Inflammatory macrophage treated with lipopolysaccharide for 4 hours (primary cell): ENCODE data around the gene PPARG.
"Not testable (repeated sequence)": the region's sequence is repeated elsewhere in the genome, so short reads cannot be mapped to it uniquely, and the experiment has no call there.

Source experiments
- DNase-seq: peaks from one replicate; pipeline ENCODE4 v3.0.0-alpha.2; 2020

PPARG gene

DNA sequence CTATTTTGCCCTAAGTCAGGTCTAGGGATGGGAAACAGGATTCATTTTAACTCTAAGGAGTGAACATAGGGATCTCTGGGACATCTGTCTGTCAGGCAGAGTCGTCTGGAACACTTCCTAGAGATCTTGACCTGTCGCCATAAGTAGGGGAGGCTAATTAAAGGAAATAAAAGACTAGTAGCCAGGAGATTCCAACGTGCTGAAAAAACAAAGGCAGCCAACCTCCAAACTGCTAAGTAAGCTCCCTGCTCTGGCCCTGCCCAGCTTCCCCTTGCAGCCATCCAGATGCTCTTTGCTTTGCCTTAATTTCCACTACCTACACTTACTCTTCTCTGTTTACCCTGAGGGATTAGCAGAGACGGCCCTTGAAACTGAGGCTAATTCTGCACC is 177.0 kb downstream of the PPARG start:
- no peak for DNase-seq

DNA sequence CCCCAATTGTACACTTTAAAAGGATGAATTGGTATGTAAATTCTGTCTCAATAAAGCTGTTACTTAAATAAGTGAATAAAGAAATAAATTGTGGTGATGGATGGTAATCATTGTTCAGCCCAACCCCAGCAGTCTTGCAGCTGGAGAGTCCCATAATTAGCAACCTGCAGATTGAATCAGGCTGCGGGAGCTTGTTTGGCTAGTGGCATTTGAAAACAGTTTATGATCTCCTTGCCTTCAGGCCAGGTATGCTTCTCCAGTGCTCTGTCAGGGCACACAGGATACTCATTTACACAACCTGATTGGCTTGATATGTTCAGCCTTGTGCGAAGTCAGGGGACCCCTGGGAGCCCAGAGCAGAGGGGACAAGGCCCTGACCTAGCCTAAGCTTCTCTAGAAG is 178.9 kb downstream of the PPARG start:
- DNase-seq = no peak

DNA sequence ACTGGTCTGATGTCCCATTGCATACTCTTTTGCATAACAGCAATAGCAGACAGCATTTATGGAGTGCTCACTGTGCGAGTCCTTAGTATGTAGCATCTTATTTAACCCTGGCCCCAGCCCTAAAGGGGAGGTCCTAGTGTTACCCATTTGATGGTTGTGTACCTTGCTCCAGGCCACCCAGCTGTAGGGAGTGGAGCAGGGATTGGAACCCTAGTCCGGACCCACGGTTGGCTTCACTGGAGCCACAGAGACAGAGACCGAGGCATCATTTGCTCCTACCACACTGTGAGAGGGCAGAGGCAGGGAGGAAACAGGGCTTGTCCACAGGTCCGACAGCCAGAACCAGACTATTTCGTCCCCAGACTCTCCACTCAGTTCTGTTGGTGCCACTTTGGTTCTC is 179.4 kb downstream of the PPARG start:
- DNase-seq = no peak

DNA sequence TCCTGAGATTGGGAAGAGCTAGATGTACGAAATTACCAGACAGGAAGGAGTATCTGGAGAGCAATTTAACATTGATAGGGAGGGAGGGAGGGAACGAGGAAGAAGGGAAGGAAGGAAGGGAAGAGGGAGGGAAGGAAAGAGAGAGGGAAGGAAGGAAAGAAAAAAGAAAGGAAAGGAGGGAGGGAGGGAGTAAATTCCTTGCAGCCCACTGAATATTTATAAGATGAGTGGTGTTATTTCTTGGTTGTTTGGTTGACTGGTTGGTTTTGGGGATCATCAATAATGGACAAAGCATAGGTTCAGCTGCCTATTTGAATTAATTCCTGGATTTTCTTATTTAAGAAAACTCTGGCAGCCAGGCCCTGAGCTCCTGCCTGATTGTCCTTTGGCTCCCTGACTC is 179.9 kb downstream of the PPARG start:
- no peak for DNase-seq

DNA sequence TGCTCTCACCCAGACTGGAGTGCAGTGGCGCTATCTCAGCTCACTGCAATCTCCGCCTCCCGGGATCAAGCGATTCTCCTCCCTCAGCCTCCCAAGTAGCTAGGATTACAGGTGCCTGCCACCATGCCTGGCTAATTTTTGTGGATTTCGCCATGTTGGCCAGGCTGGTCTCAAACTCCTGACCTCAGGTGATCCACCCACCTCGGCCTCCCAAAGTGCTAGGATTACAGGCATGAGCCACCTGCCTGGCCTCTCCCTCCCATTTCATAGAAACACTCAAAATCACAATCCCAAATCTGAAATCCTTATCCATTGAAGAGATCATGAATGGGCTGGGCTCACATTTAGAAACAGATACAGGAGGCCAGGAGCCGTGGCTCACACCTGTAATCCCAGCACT is 180.4 kb downstream of the PPARG start:
- DNase-seq = not testable (repeated sequence)

DNA sequence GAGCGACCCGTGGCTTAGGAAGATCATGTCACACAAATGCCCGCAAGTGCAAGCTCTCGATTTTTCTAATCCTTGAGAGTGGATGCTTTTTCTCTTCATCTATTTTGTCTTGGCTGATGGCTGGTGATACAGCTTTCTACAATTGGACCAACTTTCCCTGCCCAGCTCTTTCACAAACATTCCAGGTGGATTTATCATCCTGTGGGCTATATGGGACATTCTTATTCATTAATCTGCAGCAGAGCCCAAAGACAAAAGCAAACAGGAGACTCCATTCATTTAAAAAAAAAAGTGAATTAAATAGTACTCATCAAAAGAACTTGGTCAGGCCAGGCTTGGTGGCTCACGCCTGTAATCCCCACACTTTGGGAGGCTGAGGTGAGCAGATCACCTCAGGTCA is 181.2 kb downstream of the PPARG start:
- no peak for DNase-seq

- no peak for DNase-seq
These were observed 181.8 kb downstream of the PPARG start for GRCh38 chr3:12470680-12471079.

DNA sequence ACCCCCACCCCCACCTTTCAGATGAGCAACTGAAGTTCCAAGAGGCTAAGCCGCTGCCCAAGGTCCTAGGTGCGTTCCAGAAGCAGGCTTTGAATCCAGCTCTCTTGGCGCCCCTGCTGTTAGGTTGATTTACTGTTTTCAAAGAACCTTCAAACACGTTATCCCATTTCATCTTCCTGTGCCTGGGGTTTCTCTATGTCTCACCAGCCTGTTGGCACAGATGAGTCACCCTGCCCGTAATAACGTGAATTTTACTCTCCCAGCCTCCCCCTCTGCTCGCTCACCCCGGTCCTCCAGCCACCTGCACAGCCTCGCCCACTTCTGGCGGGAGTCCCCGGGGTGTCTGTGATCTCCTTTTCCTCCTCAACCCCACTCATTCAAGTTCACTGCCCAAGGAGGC is 182.4 kb downstream of the PPARG start:
- no peak for DNase-seq

DNA sequence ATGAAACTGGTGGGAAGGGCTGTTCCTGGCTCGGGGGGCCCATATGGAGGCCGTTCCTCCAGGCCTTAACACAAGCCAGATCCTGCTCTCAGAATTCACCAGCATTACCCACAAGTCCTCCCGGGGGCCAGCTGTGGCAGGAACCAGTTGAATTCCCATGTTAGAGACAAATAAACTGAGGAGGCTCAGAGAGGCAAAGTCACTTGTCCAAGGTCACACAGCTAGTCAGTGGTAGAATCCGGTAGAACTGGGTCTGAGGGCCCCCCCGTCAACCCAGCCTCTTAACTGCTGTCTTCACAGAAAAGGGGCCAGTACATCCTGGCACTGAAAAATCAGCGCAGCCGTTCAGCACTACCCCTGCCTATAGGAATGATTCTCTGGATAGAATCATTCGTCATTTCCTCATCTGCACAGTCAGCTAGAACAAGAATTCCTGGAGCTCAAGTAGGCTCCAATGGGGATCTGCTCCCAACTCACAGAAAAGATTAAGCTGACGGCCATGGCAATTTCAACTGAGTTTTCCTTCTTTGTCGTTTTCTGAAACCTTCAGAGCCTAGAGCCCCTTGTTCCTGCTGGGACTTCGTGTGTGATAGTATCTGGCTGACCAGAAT is 183.2 kb downstream of the PPARG start:
- DNase-seq = no peak

GRCh38 chr3:12472796-12473195 is 183.9 kb downstream of the PPARG start:
- no peak for DNase-seq

- no peak for DNase-seq
These were observed 184.6 kb downstream of the PPARG start for GRCh38 chr3:12473511-12473910.

GRCh38 chr3:12476238-12476897 is 187.5 kb downstream of the PPARG start:
- DNase-seq = no peak

DNA sequence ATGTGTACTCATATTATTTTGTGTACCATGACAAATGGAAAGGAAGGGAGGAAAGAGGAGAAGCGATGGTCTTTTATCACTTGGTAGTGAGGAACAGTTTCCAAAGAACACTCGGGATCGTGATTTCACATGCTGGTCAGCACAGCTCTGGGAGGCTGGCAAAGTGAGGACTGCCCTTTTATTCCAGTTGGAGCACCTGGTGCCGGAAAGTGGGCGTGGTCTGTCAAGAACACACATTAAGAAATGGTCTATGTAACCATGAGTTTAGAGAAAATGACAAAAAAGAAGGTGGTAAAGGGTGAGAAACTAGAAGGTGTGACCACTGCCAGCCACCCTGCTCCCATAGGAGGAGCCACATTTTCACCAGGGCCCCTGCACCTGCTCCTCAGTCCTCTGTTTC is 188.4 kb downstream of the PPARG start:
- DNase-seq = no peak

DNA sequence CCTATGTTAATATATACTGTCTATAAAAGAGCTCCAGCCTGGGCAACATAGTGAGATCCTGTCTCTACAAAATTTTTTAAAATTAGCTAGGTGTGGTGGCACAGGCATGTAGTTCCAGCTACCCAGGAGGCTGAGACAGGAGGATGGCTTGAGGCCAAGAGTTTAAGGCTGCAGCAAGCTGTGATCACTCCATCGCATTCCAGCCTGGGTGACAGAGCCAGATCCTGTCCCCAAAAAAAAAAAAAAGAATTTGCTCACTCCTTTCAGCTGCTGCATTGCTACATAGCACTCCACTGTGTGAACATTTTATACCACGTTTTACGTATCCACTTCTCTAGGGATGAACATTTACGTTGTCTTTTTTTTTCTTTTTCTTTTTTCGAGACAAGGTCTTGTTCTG is 189.5 kb downstream of the PPARG start:
- DNase-seq = no peak

- DNase-seq = not testable (repeated sequence)
These were observed 190.3 kb downstream of the PPARG start for GRCh38 chr3:12479198-12479597.

GRCh38 chr3:12479919-12480427 is 191.1 kb downstream of the PPARG start:
- DNase-seq = peak; percentile 47

GRCh38 chr3:12483410-12483809 is 194.5 kb downstream of the PPARG start:
- DNase-seq = no peak

- no peak for DNase-seq
These were observed 195.0 kb downstream of the PPARG start for GRCh38 chr3:12483872-12484197.
